Omental fat pad (tissue), 4 donors: Measurements from ENCODE around the gene N4BP2. TPM values are rescaled to one million over a fixed set of nuclear protein-coding genes. Genes with fewer than 3 reads are reported as not detected.

Experiments
- ATAC-seq: fragments of 150-250 bp; one replicate; pipeline ENCODE4 v1.9.1; 2016; ENCODE audit warnings: mild to moderate bottlenecking, moderate library complexity; ENCODE audit not compliant: low FRiP score
- DNase-seq: peaks from one replicate; pipeline ENCODE4 v3.0.0-alpha.2; 2019; ENCODE audit warnings: low spot score
- total RNA-seq, 4 donors: library from RNA; depleted of rRNA; stranded (reverse); fragments of >200 nt; gene quantifications; one replicate each; pipeline ENCODE4 v1.1.0, GENCODE V29; 2016
- TF ChIP-seq, protein P1 (sequence below), 3 donors: fragments of 450-650 bp; IDR thresholded peaks; one replicate each; pipeline ENCODE4 v1.5.1; 2016 to 2017; ENCODE audit warnings: antibody characterized with exemption in 3 of 3, mild to moderate bottlenecking in 3 of 3, moderate library complexity in 2 of 3

Gene N4BP2
- total RNA-seq, 4 donors from 2014 or later: 6.5 to 9.2 (median 9.0) TPM

DNA sequence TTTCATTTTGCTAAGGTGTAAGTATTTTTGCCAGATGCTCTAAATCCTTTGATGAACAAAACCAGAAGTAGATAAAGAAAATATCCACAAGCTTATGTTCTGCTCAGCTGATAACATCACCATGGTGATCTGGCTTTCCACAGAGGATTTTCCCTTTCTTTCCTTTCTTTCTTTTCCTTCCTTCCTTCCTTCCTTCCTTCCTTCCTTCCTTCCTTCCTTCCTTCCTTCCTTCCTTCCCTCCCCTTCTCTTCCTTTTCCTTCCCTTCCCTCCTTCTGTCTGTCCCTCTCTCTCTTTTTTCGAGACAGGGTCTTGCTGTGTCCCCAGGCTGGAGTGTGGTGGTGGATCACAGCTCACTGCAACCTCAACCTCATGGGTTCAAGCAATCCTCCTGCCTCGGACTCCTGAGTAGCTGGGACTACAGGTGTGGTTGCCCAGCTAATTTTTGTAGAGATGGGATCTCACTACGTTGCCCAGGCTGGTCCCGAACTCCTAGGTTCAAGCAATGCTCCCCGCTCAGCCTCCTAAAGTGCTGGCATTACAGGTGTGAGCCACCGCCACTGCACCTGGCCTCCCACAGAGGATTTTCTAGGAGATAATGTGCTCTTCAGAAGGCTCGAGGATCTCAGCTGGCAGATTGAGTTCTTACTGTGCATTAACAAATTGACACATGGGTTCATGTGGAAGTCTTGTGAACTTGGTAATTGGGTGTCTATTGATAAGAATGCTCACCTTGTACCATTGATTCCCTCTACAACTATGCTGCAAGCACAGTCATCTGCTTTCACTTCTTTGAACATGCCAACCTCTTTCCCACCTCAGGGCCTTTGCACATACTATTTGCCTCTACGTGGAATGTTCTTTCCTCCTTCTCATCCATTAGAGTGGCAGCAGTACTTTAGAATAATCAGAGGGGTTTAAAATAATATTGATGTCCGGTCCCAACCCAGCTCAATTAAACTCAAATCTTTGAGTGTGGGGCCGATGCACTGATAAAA lies 138.8 kb downstream of the N4BP2 start:
- no peak for ATAC-seq
- DNase-seq: no peak
- TF ChIP-seq, protein P1, sequence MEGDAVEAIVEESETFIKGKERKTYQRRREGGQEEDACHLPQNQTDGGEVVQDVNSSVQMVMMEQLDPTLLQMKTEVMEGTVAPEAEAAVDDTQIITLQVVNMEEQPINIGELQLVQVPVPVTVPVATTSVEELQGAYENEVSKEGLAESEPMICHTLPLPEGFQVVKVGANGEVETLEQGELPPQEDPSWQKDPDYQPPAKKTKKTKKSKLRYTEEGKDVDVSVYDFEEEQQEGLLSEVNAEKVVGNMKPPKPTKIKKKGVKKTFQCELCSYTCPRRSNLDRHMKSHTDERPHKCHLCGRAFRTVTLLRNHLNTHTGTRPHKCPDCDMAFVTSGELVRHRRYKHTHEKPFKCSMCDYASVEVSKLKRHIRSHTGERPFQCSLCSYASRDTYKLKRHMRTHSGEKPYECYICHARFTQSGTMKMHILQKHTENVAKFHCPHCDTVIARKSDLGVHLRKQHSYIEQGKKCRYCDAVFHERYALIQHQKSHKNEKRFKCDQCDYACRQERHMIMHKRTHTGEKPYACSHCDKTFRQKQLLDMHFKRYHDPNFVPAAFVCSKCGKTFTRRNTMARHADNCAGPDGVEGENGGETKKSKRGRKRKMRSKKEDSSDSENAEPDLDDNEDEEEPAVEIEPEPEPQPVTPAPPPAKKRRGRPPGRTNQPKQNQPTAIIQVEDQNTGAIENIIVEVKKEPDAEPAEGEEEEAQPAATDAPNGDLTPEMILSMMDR (IDR thresholded peaks at IDR 0.05): no peak

DNA sequence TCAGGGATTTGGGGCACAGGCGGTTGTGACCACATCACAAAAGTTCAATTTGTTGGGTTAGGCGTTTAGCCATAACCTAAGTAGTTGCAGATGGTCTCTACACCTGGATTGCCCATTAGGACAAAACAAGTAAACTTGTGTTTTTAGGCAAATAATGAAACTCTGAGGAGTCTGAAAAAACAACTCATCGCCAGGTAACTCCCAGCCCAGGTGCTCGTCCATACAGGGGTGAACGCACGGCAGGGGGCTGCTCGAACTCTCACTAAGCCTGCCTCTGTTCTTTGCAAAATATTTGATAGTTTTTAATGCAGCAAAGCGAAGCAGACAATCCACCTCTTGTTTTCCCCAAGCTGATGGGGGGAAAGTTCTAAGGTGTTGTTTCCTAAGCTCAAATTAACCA lies 139.6 kb downstream of the N4BP2 start:
- ATAC-seq (no peak), DNase-seq (no peak)
- TF ChIP-seq, protein P1 (IDR thresholded peaks at IDR 0.05): no peak

DNA sequence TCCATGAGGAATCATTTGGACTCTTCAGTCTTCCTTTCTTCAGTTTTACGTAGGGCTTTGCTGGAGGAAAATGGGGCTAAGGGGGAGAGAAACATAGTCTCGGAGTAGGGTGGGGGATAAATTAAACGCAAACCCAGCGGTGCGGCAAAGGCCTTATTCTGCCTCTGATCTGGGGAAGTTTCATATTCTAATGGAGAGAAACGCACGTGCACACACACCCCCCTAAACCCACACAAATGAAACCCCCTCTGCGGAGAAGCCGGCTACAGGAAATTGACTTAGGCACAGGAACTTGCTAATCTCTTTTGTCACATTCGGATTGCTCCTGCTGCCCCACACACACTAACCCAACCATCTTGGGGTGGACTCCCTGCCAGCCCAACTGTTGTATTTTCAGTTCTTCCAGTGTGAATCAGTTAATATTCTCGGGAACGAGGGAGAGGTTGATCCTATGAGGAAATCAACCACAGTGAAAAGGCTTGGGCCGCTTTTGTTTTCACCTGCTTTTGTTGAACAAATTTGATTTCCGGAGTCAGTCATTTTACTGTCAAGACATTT lies 140.2 kb downstream of the N4BP2 start, which contains the start of gene RHOH:
RHOH (plus strand) TSS at position 308 of the 558 bp plus-strand sequence. CDS start 46,356 bp downstream, outside the sequence.
- no peak for DNase-seq
- TF ChIP-seq, protein P1 (IDR thresholded peaks at IDR 0.05): no peak
- no peak for ATAC-seq

DNA sequence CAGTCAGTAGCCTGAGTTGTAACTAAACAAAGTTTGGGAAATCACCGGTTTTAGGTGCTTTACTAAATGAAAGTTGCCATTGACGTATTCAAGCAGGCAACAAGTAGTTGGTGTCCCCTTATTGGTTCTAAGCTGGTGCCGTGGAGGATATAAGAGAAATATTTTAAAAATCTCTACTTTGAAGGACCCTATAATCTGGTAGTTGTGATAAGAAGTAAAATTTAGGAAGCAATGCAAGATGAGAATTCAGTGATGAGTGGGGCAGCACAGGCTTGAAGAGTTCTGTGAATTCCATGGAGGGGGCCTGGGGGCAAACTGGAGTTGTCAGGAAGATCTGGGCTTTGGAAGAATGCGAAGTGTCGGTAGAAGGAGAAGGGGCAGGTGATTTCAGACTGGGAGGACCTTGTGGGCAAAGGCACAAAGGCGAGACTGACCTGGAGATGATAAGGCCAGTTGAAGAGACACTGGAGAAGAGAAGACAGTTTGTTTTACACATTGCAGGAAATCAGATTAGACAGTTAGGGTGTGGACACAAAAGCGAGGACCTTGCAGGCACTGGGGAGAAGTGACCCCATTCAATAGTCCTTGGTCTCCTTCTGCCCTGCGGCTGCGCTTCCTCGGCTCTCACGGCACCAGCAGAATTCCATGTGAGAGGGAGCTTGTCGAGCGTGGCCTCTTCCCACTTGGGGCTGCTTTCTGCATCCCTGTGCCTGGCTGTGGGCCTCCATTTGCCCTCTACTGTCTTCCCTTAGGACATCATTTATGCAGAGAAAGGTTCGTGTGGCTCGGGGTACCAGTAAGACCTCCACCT lies 141.4 kb downstream of the N4BP2 start:
- ATAC-seq (no peak), DNase-seq (no peak)
- TF ChIP-seq, protein P1 (IDR thresholded peaks at IDR 0.05): no peak

DNA sequence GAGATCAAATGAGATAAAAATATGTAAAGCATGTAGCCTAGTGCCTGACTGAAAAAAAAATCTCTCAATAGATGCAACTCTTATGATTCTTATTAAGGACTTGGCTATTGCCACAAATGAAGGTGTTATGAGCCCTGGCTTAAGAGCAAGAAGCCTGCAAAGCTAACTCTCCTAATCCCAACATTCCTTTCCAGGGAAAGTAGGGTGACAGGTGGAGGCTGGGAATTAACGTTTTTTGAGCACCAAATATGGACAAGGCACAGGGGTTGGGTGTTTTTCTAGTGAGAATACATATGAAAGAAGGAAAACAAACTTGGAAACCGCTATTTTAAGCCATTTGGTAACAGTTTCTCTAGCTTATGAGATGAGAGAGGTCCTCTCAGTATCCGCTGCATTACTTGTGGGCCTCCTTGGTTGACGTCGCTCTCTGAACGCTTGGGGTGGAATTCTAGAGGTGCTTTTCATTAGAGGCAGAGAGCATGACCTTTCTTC lies 142.6 kb downstream of the N4BP2 start:
- ATAC-seq: no peak

More for the DNA sequence above, 142.6 kb downstream of the N4BP2 start:
- TF ChIP-seq, protein P1 (IDR thresholded peaks at IDR 0.05): no peak
- no peak for DNase-seq
